Stimulated activated CD8-positive, alpha-beta memory T cell treated with anti-CD3 and anti-CD28 coated beads, Interleukin-2, amount 100 ng/mL, for 1 hour (primary cell): ENCODE data around the gene TMEM151B.

Experiments
- DNase-seq, 2 donors: peaks; one replicate each; pipeline ENCODE4 v3.0.0-alpha.2; 2020; ENCODE audit warnings: low read depth in 2 of 2

Gene TMEM151B

GRCh38 chr6:44250718-44251123 is 19.5 kb upstream of the TMEM151B start:
- DNase-seq: no peak

GRCh38 chr6:44251576-44252524 is 18.4 kb upstream of the TMEM151B start:
- no peak for DNase-seq

- no peak for DNase-seq
Measured at GRCh38 chr6:44253307-44254101, 16.7 kb upstream of the TMEM151B start.

GRCh38 chr6:44254191-44255104 is 15.8 kb upstream of the TMEM151B start:
- no peak for DNase-seq

GRCh38 chr6:44255105-44255808 is 15.0 kb upstream of the TMEM151B start:
- DNase-seq: no peak

GRCh38 chr6:44255871-44256774 is 14.1 kb upstream of the TMEM151B start:
- DNase-seq: no peak

- DNase-seq: no peak
Measured at GRCh38 chr6:44256775-44257024, 13.6 kb upstream of the TMEM151B start.

- DNase-seq: no peak
Measured at GRCh38 chr6:44257025-44257752, 13.1 kb upstream of the TMEM151B start, which contains the start of gene SLC35B2. SLC35B2 (minus strand) TSS chr6:44257528; CDS start chr6:44257410, 118 bp downstream.

GRCh38 chr6:44257753-44258324 is 12.4 kb upstream of the TMEM151B start:
- DNase-seq: no peak

GRCh38 chr6:44258325-44258863 is 11.9 kb upstream of the TMEM151B start:
- no peak for DNase-seq

GRCh38 chr6:44258921-44259320 is 11.3 kb upstream of the TMEM151B start:
- DNase-seq: no peak

- DNase-seq: no peak
Measured at GRCh38 chr6:44260011-44260410, 10.2 kb upstream of the TMEM151B start.

- DNase-seq: no peak
Measured at GRCh38 chr6:44260451-44261297, 9.6 kb upstream of the TMEM151B start.

- no peak for DNase-seq
Measured at GRCh38 chr6:44261581-44261980, 8.7 kb upstream of the TMEM151B start.

- DNase-seq: no peak
Measured at GRCh38 chr6:44262467-44263353, 7.5 kb upstream of the TMEM151B start.

- no peak for DNase-seq
Measured at GRCh38 chr6:44263354-44264100, 6.7 kb upstream of the TMEM151B start.
